GM19025 (cell line): ENCODE data around the gene NEURL1B.
"Not testable (repeated sequence)": the region's sequence is repeated elsewhere in the genome, so short reads cannot be mapped to it uniquely, and the experiment has no call there.

ENCODE experiments used
- ATAC-seq: cut with Tn5 transposase; IDR thresholded peaks from one replicate; pipeline ENCODE4 v1.9.1; 2021; ENCODE audit warnings: mild to moderate bottlenecking, low read depth, moderate library complexity; ENCODE audit not compliant: unreplicated experiment

Gene NEURL1B

DNA sequence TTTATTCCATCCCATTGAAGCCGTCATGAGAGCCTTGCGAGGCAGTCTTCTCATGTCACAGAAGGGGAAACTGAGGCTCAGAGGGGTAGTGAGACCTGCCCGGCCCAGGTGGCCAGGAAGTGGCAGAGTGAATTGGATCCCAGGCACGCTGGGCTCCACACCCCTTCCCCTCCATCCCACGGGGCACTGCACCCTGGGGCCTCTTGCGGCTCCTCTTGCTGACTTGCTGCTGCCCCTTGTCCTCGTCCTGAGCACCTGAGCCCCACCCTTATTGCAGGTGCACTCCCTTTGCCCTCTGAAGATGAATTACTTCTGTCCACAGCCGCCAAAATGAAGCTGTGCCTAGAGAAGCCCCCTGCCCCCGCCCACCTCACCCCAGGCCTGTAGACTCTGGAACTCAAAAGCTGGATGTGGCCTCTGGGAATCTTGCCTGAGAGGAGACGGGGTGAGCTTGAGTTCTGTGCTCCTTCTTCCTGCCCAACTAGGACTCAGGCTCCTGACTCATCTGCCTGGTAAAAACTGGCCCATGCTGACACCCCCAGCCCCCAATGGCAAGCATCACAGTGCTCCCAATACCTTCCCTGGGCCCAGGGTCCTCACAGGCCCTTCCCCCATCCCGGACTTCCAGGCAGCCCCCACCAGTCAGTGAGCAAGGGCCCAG lies 6.4 kb downstream of the NEURL1B start:
- no peak for ATAC-seq

DNA sequence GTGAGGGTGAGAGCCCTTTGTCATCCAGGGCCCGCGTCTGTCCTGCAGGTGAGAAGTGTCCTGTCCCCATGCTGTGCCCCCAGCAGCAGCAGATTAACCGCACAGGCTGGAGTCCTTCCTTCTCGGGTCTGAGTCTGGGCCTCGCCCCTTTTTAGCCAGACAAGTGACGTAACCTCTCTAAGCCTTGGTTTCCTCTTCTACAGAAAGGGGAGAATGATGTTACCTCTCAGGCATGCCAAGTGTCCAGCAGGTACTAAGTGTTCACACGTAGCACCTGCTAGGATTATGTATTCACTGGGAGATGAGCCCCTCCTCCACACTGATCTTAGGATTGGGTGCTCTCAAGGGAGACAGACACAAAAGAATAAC lies 6.9 kb downstream of the NEURL1B start:
- no peak for ATAC-seq

DNA sequence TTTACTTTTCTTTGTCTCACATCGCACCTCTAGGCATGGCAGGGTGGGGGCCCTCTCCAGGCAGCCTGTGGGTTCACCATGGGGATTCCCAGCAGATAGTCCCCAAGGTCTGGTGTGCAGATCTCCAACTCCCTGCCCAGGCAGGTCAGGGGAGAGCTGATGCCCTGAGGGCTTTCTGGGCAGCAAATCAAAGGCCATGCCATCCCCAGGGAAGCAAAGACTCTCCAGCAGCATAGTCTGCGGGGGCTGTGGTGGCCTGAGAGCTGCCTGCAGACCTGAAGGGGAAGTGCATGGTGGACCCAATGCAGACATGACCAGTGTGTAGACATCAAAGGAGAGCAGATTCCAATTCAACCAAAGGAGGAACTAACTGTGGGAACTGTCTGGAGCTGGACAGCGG lies 7.7 kb downstream of the NEURL1B start:
- ATAC-seq = no peak

DNA sequence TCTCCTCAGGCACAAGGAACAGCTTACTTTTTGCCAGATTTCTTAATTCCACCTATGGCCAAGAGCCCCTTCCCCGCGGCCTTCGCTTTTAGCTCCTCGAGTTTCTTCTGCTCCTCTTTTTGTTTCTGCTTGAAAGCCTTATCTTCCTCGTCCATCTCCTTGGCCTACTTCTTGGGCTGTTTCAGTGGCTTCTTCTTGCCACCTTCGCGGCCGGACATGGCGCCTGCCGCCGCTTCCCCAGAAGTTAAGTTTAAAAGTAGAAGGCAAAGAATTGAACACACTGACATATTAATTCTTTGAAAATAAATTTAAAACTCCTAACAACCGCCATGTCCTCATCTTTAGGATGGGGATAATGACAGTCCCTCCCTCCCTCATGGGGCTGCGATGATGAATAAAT lies 15.4 kb downstream of the NEURL1B start:
- ATAC-seq = not testable (repeated sequence)

DNA sequence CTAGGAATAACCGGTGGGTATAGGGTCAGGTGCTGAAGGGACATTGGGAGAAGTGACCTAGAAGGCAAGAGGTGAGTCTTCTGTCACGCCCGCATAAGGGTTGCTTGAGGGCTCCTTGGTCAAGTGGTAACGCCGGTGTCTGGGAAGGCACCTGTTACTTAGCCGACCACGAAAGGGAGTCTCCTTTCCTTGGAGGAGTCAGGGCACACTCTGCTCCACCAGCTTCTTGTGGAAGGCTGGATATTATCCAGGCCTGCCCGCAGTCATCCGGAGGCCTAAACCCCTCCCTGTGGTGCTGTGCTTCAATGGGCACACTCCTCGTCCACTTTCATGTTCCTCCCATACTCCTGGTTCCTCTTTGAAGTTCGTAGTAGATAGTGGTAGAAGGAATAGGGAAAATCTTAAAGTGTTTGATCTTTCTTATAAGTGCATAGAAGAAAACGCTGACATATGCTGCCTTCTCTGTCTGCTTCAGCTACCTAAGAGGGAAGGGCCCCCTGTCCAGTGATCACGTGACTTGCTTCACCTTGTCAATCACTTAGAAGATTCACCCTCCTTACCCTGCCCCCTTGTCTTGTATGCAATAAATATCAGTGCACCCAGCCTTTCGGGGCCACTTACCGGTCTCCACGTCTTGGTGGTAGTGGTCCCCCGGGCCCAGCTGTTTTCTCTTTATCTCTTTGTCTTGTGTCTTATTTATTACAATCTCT lies 16.6 kb downstream of the NEURL1B start:
- ATAC-seq = not testable (repeated sequence)

DNA sequence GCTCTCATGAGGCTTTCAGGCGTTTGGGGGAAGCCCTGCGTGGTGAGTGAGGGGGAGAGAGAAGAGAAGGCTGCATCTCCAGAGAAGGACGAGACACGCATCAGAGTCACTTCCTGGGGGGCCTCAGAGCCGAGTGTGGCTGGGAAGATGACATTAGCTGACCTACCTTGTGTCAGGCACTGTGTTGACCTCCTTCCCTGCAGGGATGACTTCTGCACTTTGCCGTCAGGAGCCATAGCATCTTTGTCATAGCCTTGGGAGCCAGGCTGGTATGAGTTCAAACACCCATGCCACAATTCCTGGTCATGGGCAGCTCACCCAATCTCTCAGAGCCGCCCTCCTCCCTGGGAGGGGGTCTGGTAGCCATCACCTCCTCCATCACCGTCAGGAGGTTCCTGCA lies 17.3 kb downstream of the NEURL1B start:
- no peak for ATAC-seq

DNA sequence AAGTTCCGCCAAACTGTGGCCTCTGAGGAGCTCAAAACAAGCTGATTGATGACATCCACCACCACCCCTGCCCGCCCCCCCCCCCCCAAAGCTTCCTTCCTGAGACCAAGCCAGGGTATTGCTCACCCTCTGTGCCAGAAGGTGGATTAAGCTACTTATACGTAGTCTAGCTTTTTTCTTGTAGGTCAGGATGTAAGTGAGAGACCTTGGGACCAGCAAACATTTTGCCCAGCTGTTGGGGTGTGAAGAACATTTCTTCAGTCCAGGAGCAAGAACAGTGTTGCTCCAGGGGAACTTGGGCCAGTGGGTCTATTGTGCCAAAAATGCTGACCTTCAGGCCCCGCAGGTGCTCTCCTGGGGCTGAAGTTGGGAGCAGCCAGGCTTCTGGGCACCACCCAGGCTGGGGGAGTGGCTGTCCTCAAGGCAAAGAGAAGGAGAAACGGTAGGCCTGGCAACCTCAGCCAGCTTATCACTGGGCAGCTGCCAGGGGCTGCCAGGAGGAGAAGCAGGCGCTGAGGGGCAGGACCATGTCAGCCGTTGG lies 18.0 kb downstream of the NEURL1B start:
- ATAC-seq = no peak

DNA sequence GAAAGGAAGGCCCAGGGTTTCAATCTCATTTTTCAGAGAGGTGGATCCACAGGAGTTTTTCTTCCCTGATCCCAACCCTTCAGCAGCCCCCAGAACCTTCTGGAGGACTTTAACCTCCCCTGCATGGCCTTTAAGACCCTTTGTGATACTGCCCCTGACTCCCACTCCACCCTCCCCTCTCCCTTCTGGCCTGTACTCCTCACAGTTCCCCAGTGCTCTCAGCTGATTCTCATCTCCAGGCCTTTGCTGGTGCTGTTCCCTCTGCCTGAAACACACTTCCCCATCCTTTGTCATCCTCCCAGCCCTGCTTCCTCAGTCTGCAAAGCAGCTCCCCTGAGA lies 18.5 kb downstream of the NEURL1B start:
- ATAC-seq = no peak

DNA sequence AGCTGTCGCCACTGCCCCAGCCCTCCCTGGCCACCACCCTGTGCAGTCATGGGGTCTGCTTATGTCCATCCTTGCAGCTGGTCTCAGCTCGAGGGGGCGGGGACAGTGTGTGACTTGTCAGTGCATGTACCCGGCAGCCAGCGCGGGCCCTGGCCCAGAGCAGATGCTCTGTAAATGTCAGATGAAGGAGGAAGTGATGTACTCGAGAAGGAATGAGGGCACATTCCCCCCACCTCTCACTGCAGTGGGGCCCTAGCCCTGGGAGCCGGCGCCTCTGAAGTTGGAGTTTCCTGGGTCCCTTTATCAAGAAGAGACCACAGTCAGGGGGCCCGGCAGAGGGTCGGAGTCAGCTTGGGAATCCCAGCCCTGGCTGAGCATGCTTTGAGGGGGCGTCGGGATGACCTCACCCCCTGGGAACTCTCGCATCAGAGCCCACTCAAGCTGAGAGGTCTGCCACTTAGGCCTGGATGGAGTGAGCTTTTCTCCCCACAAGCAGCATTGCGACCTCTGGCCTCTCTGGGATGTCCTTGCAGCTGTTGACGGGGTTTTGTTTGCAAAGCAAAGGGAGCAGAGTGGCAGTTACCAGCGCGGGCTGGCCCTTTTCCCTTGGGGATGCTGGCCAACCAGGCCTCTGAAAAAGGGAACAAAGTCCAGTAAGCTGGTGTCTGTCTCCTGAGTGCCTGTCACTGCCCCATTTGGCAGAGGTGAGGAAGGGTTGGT lies 19.0 kb downstream of the NEURL1B start:
- no peak for ATAC-seq

DNA sequence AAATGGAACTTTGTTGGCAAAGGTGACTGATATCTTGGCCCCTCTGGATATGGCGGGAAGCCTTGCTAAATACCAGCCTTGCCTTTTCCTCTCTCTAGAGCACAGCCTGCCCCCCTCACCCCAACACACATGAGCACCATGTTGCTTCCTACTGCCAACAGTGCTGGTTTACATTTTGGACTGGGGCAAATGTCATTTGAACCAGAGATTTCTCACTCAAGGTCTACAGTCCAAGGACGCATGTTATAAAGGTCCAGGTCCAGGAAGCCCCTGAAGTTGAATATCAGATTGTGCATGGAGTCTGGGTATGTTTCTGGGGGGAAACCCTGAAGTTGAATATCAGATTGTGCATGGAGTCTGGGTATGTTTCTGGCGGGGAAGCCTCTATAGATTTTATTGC lies 19.9 kb downstream of the NEURL1B start:
- ATAC-seq = no peak

DNA sequence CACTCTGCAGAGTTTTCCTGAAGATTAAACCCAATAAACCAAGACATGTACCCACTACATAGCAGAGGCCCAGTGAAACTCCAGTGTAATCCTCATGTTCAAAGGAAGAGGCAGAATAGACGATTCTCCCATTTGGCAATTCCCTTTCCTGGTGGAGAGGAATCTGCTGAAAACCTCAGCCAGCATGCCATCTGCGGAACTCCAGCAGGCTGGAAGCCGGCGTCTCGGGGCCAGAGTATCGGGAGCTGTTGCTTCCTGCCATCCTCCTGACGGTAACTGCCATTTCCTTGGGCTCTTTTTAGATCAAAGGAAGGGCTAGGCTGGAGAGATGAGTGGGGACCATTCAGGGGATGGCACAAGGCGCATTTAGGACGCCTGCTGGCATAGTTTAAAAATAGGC lies 20.5 kb downstream of the NEURL1B start:
- ATAC-seq = no peak

DNA sequence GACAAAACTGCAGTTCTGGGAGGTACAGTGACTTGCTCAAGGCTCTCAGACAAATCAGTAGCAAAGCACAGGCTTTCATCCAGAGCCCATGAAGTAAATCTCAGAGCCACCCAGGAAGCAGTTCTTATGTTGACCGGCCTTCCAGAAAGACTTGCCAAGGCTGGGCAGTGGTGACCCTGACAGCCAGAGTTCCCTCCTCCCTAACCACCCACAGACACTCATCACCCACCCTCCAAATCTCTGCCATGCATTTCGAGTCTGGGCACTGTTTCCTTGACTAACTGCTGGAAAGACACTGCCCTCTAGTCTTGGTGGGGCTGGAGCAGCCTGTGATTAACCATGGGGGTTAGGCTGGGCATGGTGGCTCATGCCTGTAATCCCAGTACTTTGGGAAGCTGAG lies 21.5 kb downstream of the NEURL1B start:
- no peak for ATAC-seq

DNA sequence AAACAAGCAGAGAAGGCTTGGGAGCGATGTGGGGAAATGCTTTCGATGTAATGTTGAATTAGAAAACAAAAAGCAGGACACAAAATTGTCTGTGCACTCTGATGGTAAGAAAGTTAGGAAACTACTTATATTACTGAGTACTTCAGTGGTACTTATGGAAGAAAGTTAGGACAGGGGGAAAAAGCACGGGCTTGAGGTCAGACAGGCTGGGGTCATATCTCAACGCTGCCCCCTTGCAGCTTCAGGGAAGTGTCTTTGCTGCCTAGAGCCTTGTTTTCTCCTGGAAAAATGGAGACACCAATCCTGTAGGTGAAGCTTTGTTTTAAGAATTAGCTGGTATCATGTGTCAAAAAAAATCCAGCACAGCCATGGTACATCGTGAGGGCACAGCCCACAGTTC lies 23.0 kb downstream of the NEURL1B start:
- no peak for ATAC-seq

DNA sequence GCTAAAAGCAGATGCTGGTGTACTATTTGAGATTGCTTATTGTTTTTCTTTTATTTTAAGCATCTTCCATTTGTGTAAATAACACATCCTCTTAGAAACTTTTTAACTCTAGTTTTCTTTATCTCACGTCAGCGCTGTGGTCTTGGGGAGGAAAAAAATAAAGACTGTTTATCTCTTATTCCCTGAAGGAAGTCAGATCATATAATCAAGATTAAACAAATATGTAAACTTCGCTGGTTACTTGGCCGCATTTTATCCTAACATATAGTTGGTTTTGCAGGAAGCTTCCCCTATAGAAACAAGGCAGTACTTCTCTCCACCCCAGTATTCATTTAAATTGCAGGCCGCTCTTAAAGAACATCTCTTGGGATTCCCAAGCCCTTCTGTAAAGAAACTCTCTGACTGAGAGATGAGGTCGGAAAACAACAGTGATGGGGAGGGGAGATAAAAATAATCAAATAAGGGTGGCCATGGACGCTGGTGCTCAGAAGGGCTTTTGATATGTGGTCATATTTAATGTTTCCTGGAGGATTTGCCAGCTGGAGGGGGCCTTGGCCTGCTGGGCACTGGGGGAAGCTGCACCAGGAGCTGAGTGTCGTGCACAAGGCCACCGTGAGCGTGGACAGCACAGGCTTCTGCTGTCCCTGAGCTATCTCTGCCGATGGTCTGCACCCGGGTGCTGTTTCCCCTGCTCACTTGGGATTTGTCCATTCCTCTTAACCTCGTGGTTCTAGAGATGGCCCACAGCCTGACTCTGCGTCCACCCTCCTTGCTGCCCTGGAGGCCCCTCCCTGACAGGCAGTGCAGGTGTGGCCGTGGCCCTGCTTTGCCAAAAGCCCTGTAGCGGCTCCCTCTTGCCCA lies 23.8 kb downstream of the NEURL1B start:
- ATAC-seq = no peak

DNA sequence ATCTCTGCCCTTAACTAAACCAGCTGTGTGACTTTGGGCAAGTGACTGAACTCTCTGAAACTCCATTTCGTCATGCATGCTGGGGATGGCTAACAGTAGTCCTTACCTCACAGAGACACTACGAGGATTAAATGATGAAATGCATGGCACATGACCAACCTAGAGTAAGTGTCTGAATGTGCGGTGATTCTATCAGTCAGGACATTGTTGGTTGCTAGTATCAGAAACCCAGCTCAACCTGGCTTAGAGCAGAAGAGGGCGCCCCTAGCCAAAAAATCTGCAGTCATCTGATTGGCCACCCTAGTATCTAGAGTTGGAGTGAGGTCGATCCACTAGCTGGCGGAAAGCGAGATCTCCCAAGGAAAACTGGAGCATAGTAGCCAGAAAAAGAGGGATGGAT lies 25.2 kb downstream of the NEURL1B start:
- no peak for ATAC-seq

DNA sequence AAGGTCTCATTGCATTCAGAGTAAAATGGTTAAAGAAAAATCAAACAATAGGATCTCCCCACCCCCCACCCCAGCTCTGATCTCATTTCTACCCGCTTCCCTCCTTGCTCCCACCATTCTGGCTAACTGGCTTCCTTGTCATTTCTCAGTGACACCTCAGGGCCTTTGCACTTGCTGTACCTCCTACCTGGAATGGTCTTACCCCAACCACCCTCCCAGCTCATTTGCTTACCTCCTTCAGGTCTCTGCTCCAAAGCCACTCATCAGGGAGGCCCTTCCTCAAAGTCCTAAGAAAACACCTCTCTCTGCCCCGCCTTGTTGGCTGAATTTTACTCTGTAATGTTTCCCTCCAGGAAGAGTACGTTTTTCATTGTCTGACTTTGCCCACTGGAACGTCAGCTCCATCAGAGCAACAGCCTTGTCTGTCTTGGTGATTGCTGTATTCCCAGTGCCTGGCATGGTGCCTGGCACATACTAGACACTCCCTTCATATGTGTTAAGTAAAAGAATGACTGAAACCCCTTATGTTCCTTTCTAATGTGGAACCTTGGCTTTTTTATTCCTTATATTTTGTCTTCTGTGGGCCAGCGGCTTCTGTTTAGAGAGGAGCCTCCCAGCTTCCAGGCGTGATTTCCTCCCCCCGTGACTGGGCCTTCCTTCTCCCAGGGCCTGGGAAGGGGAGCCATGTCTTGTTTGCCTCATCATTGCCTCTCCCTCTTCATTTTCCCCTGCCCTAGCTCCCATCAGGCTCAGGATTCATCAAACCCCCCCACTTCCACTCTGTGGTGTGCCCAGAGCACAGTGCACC lies 26.9 kb downstream of the NEURL1B start:
- no peak for ATAC-seq

DNA sequence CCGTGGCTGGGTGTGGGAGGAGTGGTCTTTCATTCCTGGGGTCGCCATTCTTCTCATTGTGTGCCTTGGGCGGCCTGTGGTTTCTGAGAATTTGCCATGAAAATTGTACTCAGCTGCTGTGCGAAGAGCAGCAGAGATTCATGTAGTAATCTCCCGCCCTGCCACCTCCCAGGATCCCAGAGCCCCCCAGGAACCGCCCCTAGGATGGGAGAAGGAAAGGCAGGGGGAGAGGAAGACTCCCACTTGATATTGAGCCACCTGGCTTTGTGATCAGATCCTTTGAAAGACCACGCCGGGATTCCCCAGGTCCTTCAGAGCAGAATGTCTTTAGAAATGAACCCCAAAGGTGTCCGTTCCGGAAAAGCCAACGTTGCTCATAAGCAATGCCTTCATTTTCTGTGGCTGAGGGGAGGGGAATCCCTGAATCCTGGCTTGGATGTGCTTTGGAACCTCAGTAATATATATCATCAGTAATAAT lies 27.6 kb downstream of the NEURL1B start:
- no peak for ATAC-seq

DNA sequence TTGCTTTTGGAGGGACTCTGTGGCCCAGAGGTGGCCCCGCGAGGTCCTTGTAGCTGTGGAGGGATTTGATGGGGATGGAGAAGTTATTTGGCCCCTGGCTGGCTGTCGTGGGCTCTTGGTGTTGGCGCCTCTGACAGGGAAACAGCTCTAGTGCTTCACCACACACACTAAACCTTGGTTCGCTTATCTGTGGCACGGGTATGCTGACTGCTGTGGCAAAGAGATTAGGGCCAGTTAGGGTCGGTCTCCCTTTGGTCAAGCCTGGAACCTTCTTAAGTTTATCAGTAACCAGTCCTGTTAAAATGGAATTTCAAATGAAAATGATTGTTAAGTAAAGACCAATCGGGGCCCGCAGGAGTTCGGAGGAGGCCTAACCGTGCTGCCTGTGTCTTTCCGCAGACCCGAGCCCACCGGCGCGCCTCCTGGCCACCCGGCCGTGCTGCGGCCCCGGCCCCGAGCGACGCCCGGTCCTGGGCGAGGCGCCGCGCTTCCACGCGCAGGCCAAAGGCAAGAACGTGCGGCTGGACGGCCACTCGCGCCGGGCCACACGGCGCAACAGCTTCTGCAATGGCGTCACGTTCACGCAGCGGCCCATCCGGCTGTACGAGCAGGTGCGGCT lies 28.4 kb downstream of the NEURL1B start:
- no peak for ATAC-seq

DNA sequence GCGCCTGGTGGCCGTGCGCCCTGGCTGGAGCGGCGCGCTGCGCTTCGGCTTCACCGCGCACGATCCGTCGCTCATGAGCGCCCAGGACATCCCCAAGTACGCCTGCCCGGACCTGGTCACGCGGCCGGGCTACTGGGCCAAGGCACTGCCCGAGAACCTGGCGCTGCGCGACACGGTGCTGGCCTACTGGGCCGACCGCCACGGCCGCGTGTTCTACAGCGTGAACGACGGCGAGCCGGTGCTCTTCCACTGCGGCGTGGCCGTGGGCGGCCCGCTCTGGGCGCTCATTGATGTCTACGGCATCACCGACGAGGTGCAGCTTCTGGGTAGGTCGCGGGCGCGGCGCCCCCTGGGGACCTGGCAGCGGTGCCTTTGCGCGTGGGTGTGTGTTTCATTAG lies 28.9 kb downstream of the NEURL1B start:
- no peak for ATAC-seq
